H1 (cell line): ENCODE results near the gene PDE4D. TPM values are rescaled to one million over a fixed set of nuclear protein-coding genes. Genes with fewer than 3 reads are reported as not detected.

Experiments used
- CTCF ChIA-PET: fragments of 300-600 bp; sonication (Branson Sonifier 250); formaldehyde crosslinking; loops from one replicate; lab custom pipeline; 2021; ENCODE audit not compliant: partially characterized antibody; lab: Charles Lee
- POLR2A ChIA-PET: fragments of 300-600 bp; sonication (Branson Sonifier 250); formaldehyde crosslinking; loops from one replicate; lab custom pipeline; 2021; ENCODE audit warnings: inconsistent platforms; ENCODE audit not compliant: partially characterized antibody; lab: Charles Lee
- DNase-seq, 2 experiments: peaks; one replicate each; pipeline versions ENCODE4 v3.0.0 to v3.0.0-alpha.2; 2010 to 2022; ENCODE audit warnings: low spot score in 2 of 2, low read depth in 1 of 2, mixed read lengths in 1 of 2
- FAIRE-seq: peaks from 2 replicates; lab custom pipeline; 2011; peaks lifted over from hg19 to GRCh38; lab: Jason Lieb, UNC
- H2AFZ ChIP-seq: 2 replicates; pipeline ENCODE4 v1.8.1; 2012; ENCODE audit warnings: low read length, inconsistent platforms
- H2AK5ac ChIP-seq: 2 replicates; pipeline ENCODE4 v1.6.1; 2013; ENCODE audit warnings: low read depth, low read length
- H2BK120ac ChIP-seq: replicated peaks from 2 replicates; pipeline ENCODE3; 2013; ENCODE audit warnings: low read depth, low read length, inconsistent platforms
- H2BK12ac ChIP-seq: 2 replicates; pipeline ENCODE4 v1.6.1; 2013; ENCODE audit warnings: low read depth, low read length
- H2BK15ac ChIP-seq: 2 replicates; pipeline ENCODE4 v1.6.1; 2013; ENCODE audit warnings: low read length
- H2BK20ac ChIP-seq: 2 replicates; pipeline ENCODE4 v1.6.1; 2013; ENCODE audit warnings: low read length
- H2BK5ac ChIP-seq: 2 replicates; pipeline ENCODE4 v1.6.1; 2013; ENCODE audit warnings: low read depth, low read length
- H3K14ac ChIP-seq: 2 replicates; pipeline ENCODE4 v1.6.1; 2013; ENCODE audit warnings: inconsistent platforms; ENCODE audit not compliant: insufficient read length
- H3K18ac ChIP-seq: 2 replicates; pipeline ENCODE4 v1.6.1; 2013; ENCODE audit warnings: low read length; ENCODE audit errors: extremely low read depth
- H3K23ac ChIP-seq: 2 replicates; pipeline ENCODE4 v1.6.1; 2013; ENCODE audit warnings: inconsistent platforms; ENCODE audit not compliant: insufficient read length
- H3K23me2 ChIP-seq: 2 replicates; pipeline ENCODE4 v1.6.1; 2013; ENCODE audit warnings: low read depth, low read length
- H3K27ac ChIP-seq: 2 replicates; pipeline ENCODE4 v1.6.1; 2011; ENCODE audit warnings: low read depth, low read length, inconsistent platforms
- H3K27me3 ChIP-seq, 4 experiments: replicated peaks in 1 of 4; 1 replicate in 1 of 4; 2 replicates in 3 of 4; pipeline versions ENCODE4 v1.6.1 to v1.8.1; 2011 to 2013; ENCODE audit warnings: low read length in 3 of 4, mild to moderate bottlenecking in 3 of 4, inconsistent platforms in 2 of 4, mixed read lengths in 2 of 4, moderate library complexity in 1 of 4; ENCODE audit not compliant: control insufficient read depth in 3 of 4, insufficient read depth in 3 of 4; ENCODE audit errors: extremely low read depth in 1 of 4
- H3K36me3 ChIP-seq, 4 experiments: 2 replicates each; pipeline versions ENCODE4 v1.6.1 to v1.8.1; 2011 to 2013; ENCODE audit warnings: mild to moderate bottlenecking in 4 of 4, low read length in 3 of 4, moderate library complexity in 2 of 4, control low read depth in 1 of 4, inconsistent platforms in 1 of 4; ENCODE audit not compliant: insufficient read depth in 4 of 4, control insufficient read depth in 2 of 4
- H3K4ac ChIP-seq: replicated peaks from 2 replicates; pipeline ENCODE3; 2013; ENCODE audit warnings: low read length, low read depth, mixed read lengths, inconsistent platforms; ENCODE audit not compliant: insufficient read length
- H3K4me1 ChIP-seq, 4 experiments: replicated peaks in 1 of 4; 1 replicate in 1 of 4; 2 replicates in 3 of 4; pipeline versions ENCODE4 v1.6.1 to v1.8.1; 2011 to 2013; ENCODE audit warnings: low read length in 3 of 4, inconsistent platforms in 2 of 4, mixed read lengths in 1 of 4; ENCODE audit not compliant: insufficient read depth in 4 of 4, control insufficient read depth in 3 of 4
- H3K4me2 ChIP-seq, 2 experiments: 2 replicates each; pipeline versions ENCODE4 v1.6.1 to v1.8.1; 2011 to 2013; ENCODE audit warnings: low read depth in 2 of 2, low read length in 2 of 2, control low read depth in 1 of 2, inconsistent platforms in 1 of 2, mild to moderate bottlenecking in 1 of 2; ENCODE audit not compliant: insufficient read depth in 1 of 2
- H3K4me3 ChIP-seq, 4 experiments: fragments of 200-600, 300-600 bp in 1 of 4; sonication (generic), shearing (Covaris generic), sonication (Bioruptor Twin) in 1 of 4; 2 replicates each; pipeline versions ENCODE4 v1.5.1 to v1.8.1; 2011 to 2016; ENCODE audit warnings: low read length in 4 of 4, low read depth in 3 of 4, control low read depth in 2 of 4, inconsistent platforms in 2 of 4, mild to moderate bottlenecking in 2 of 4, mixed read lengths in 1 of 4, moderate library complexity in 1 of 4; ENCODE audit not compliant: insufficient read depth in 2 of 4; ENCODE audit errors: extremely low read depth in 1 of 4
- H3K56ac ChIP-seq: replicated peaks from 2 replicates; pipeline ENCODE3; 2013; ENCODE audit warnings: low read depth, mild to moderate bottlenecking, mixed read lengths, low read length, inconsistent platforms; ENCODE audit not compliant: insufficient read length
- H3K79me1 ChIP-seq: 2 replicates; pipeline ENCODE4 v1.6.1; 2013; ENCODE audit warnings: low read depth, low read length, control low read depth
- H3K79me2 ChIP-seq, 2 experiments: 2 replicates each; pipeline versions ENCODE4 v1.6.1 to v1.8.1; 2012 to 2013; ENCODE audit warnings: low read length in 2 of 2, mild to moderate bottlenecking in 2 of 2, inconsistent platforms in 1 of 2; ENCODE audit not compliant: insufficient read depth in 2 of 2, control insufficient read depth in 1 of 2
- H3K9ac ChIP-seq, 4 experiments: replicated peaks in 1 of 4; 1 replicate in 1 of 4; 2 replicates in 3 of 4; pipeline versions ENCODE4 v1.6.1 to v1.8.1; 2011 to 2013; ENCODE audit warnings: low read depth in 3 of 4, low read length in 3 of 4, control low read depth in 2 of 4, mild to moderate bottlenecking in 2 of 4, moderate library complexity in 2 of 4, inconsistent platforms in 1 of 4; ENCODE audit errors: extremely low read depth in 1 of 4
- H3K9me3 ChIP-seq, 2 experiments: 2 replicates each; pipeline versions ENCODE4 v1.6.1 to v1.8.1; 2012 to 2013; ENCODE audit warnings: mild to moderate bottlenecking in 2 of 2, moderate library complexity in 2 of 2, control low read depth in 1 of 2, inconsistent platforms in 1 of 2, low read depth in 1 of 2, low read length in 1 of 2, mixed read lengths in 1 of 2; ENCODE audit not compliant: insufficient read depth in 2 of 2
- H4K20me1 ChIP-seq, 2 experiments: replicated peaks in 1 of 2; 2 replicates each; pipeline versions ENCODE3 to v1.8.1; 2011 to 2013; ENCODE audit warnings: inconsistent platforms in 2 of 2, low read length in 2 of 2, mild to moderate bottlenecking in 1 of 2; ENCODE audit not compliant: insufficient read depth in 2 of 2, control insufficient read depth in 1 of 2
- H4K5ac ChIP-seq: 2 replicates; pipeline ENCODE4 v1.6.1; 2013; ENCODE audit warnings: low read length, low read depth, mixed read lengths, inconsistent platforms; ENCODE audit not compliant: insufficient read length
- H4K8ac ChIP-seq: 2 replicates; pipeline ENCODE4 v1.8.0; 2013; ENCODE audit warnings: mild to moderate bottlenecking, moderate library complexity, low read length, inconsistent platforms; ENCODE audit not compliant: insufficient read depth; ENCODE audit errors: extremely low read depth
- H4K91ac ChIP-seq: replicated peaks from 2 replicates; pipeline ENCODE3; 2013; ENCODE audit warnings: low read length, mixed read lengths, inconsistent platforms; ENCODE audit not compliant: insufficient read length
- ASH2L ChIP-seq: fragments of 200-600, 300-600 bp; sonication (generic); IDR thresholded peaks from one replicate; pipeline ENCODE4 v1.7.1; 2017; ENCODE audit warnings: low read length
- POU5F1 ChIP-seq: IDR thresholded peaks from 2 replicates; pipeline ENCODE4 v1.6.1; 2011; ENCODE audit warnings: low read depth, mild to moderate bottlenecking, low read length, moderate library complexity
- SAP30 ChIP-seq: fragments of 300-600 bp; sonication (generic); IDR thresholded peaks from 2 replicates; pipeline ENCODE4 v1.7.1; 2012; ENCODE audit warnings: low read length, moderate library complexity, mild to moderate bottlenecking, inconsistent platforms; ENCODE audit not compliant: insufficient read depth, insufficient replicate concordance
- WGBS, 2 experiments: shearing (Covaris generic) in 1 of 2; methylation state at CpG; one replicate each; pipeline versions ENCODE4 v1.1.6 to v1.1.7; 2013 to 2015; ENCODE audit warnings: low lambda C conversion rate in 2 of 2, mixed read lengths in 2 of 2, inconsistent platforms in 1 of 2, low coverage in 1 of 2, missing lambda C conversion rate in 1 of 2; ENCODE audit not compliant: insufficient replicate concordance in 2 of 2, insufficient coverage in 1 of 2, insufficient read length in 1 of 2; ENCODE audit errors: extremely low coverage in 1 of 2, missing lambda C conversion rate in 1 of 2; 5-methylcytosine and 5-hydroxymethylcytosine counted together
- polyA plus RNA-seq, 7 experiments: library from polyadenylated mRNA; depleted of rRNA in 3 of 7; stranded (reverse) in 5 of 7; unstranded in 2 of 7; fragments of >200 nt in 5 of 7; fragments of 200-250 nt in 2 of 7; gene quantifications; 1 replicate in 5 of 7; 2 replicates in 1 of 7; 4 replicates in 1 of 7; pipeline versions ENCODE4 v1.2.1 to v1.2.3, GENCODE V29; 2011 to 2013; ENCODE audit warnings: missing spikeins in 2 of 7, mixed read lengths in 2 of 7
- total RNA-seq: library from RNA; stranded (reverse); fragmentation: NEBNext Ultra II Directional; extraction: Animal tissue kit (Norgen Biotek cat#: 25700); gene quantifications from 2 replicates; pipeline ENCODE4 v1.2.1, GENCODE V29; 2021

Gene PDE4D
- total and polyA plus RNA-seq, 2 of the 8 experiments (the other 6 are each of a cell fraction or from before 2014, with no cell fraction given): 2.3 to 3.7 TPM

DNA sequence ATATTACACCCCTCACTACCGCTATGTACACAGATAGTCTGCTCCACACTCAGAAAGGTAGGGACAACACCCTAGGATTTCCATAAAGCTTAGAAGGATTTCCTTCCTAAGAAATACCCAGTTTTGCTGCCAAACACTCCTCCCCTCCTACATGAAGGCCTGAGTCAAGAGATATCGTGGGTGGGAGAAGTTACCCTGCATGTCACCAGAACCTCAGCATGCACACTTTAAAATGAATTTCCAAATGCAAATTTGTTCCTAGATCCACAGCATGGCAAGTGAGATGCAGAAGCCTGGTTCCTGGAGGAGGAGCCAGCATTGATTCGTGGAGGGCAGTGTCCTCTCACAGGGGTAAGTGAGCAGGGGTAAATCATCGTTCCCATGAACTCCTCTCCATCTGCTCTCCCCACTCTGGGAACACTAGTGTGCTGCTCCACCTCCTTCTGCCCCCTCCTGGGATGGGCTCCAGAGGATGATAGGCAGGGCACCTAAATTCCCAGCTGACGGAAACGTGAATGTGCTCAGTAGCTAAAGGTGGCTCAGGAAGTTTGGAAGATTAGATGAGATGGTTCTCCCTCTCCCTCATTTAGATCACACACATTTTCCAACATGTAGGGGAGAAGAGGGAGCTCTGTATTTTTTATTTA, 76.7 kb downstream of the PDE4D start:
- H3K56ac ChIP-seq: no peak overlapping the region
- H2BK20ac ChIP-seq: no peak overlapping the region
- H3K4me1 ChIP-seq: no peaks in the 10 kb centered on the region
- WGBS, 2 experiments: 95% methylated on average over 6 of the region's 6 CpGs; no CpG with 5 or more reads in 1 of the 2 experiments
- no peak overlapping the region for H4K5ac ChIP-seq
- H3K23me2 ChIP-seq: no peaks in the 10 kb centered on the region
- no peak overlapping the region for H3K4me3 ChIP-seq
- H4K8ac ChIP-seq: no peak overlapping the region
- H3K14ac ChIP-seq: no peak overlapping the region
- FAIRE-seq (no peak), DNase-seq (no peak)
- H3K79me1 ChIP-seq: no peaks in the 10 kb centered on the region
- H3K27me3 ChIP-seq: no peaks in the 10 kb centered on the region
- no peak overlapping the region for H3K9ac ChIP-seq
- no peak overlapping the region for H3K23ac ChIP-seq
- H3K4ac ChIP-seq: no peak overlapping the region
- H2BK12ac ChIP-seq: no peak overlapping the region
- H3K9me3 ChIP-seq: no peaks in the 10 kb centered on the region
- CTCF ChIA-PET: interaction anchor here (1.1 to 6.8 kb wide), 5 partner anchors 106 to 479 kb away, joined by 3 to 59 read pairs (median 5); no protein-coding TSS in a partner anchor
- no peak overlapping the region for H2BK5ac ChIP-seq
- H2AFZ ChIP-seq: no peak overlapping the region
- POLR2A ChIA-PET: no interaction called here
- no peak overlapping the region for H2BK120ac ChIP-seq
- H3K36me3 ChIP-seq: no peaks in the 10 kb centered on the region
- H4K20me1 ChIP-seq: no peaks in the 10 kb centered on the region
- H2AK5ac ChIP-seq: no peak overlapping the region
- no peak overlapping the region for H3K18ac ChIP-seq
- H3K27ac ChIP-seq: no peak overlapping the region
- H4K91ac ChIP-seq: no peak overlapping the region
- H3K4me2 ChIP-seq: no peak overlapping the region
- H2BK15ac ChIP-seq: no peak overlapping the region
- no peaks in the 10 kb centered on the region for H3K79me2 ChIP-seq
- TF ChIP-seq SAP30 (no peak), ASH2L (no peak), POU5F1 (no peak)
